Brain microvascular endothelial cell (primary cell): Measurements from ENCODE around the gene VPS4A.

Source experiments
- DNase-seq: peaks from one replicate; pipeline ENCODE4 v3.0.0-alpha.2; 2020
- H3K27ac ChIP-seq: fragments of 250-450 bp; sonication (Bioruptor Pico); 2 replicates; pipeline ENCODE4 v1.5.1; 2020; ENCODE audit warnings: mild to moderate bottlenecking, moderate library complexity
- H3K27me3 ChIP-seq: fragments of 250-450 bp; sonication (Bioruptor Pico); replicated peaks from 2 replicates; pipeline ENCODE4 v1.5.1; 2020; ENCODE audit warnings: mild to moderate bottlenecking
- H3K36me3 ChIP-seq: fragments of 250-450 bp; sonication (Bioruptor Pico); replicated peaks from 2 replicates; pipeline ENCODE4 v1.5.1; 2020; ENCODE audit warnings: mild to moderate bottlenecking
- H3K4me3 ChIP-seq: 2 replicates; pipeline ENCODE4 v1.5.1; 2011; ENCODE audit warnings: low read depth, mild to moderate bottlenecking, control low read depth, low read length, moderate library complexity
- CTCF ChIP-seq: IDR thresholded peaks from 2 replicates; pipeline ENCODE4 v1.5.1; 2011; ENCODE audit warnings: low read depth, mild to moderate bottlenecking, moderate library complexity, low read length, control low read depth, inconsistent platforms; ENCODE audit errors: missing control alignments
- in situ Hi-C: cut with HindIII; loops from 2 replicates; pipeline ENCODE4 v1.10.0; 2017; ENCODE audit warnings: low sequenced_read_pairs, low pct_ligation_motif_present

Gene VPS4A

GRCh38 chr16:69325784-69326171, 14.6 kb downstream of the VPS4A start:
- H3K36me3 ChIP-seq = peaks cover 70% of the 10 kb centered on the region
- no peak for TF ChIP-seq CTCF
- H3K27ac ChIP-seq = no peak overlapping the region
- in situ Hi-C loops = no loop called here
- no peak overlapping the region for H3K4me3 ChIP-seq
- DNase-seq = no peak
- no peaks in the 10 kb centered on the region for H3K27me3 ChIP-seq

DNA sequence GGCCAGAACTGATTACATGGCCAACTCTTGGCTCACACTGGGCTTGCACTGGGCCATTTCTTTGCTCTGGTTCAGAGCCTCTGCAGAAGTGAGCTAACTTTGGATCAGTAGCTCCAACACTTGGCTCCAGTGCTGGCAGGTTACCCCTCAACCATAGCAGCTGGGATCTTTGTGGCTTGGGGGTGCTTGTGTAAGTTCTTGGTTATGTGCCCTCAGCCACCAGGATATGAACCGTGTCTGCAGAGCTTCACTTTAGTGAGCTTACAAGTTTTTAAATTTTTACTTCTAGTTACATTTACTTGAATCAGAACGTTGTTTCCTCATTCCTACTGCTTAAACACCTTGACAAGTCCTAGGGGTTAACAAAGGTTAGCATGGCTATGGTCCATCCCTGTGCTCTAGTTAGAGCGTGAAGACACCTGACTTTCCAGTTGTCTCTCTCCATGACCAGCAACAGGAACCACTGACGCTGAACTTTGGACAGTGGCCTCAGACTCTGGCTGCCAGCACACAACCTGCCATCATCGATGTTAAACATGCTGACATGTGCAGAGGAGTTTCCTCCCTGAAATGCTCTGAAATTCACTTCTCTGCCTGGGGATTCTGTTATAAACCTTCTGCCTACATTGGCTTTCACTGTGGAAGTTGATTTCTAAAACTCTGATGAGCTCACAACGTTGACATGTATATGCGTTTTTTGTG, 15.2 kb downstream of the VPS4A start:
- in situ Hi-C loops = no loop called here
- no peak overlapping the region for H3K4me3 ChIP-seq
- no peaks in the 10 kb centered on the region for H3K27me3 ChIP-seq
- no peak overlapping the region for H3K27ac ChIP-seq
- TF ChIP-seq CTCF = no peak
- H3K36me3 ChIP-seq = peaks cover 66% of the 10 kb centered on the region
- no peak for DNase-seq

- Histone ChIP-seq H3K4me3 (no peak overlapping the region), H3K27me3 (no peaks in the 10 kb centered on the region), H3K27ac (no peak overlapping the region), H3K36me3 (peaks cover 63% of the 10 kb centered on the region)
- no peak for DNase-seq
- no peak for TF ChIP-seq CTCF
- in situ Hi-C loops = no loop called here
Measured at GRCh38 chr16:69327585-69328310, 16.6 kb downstream of the VPS4A start.

DNA sequence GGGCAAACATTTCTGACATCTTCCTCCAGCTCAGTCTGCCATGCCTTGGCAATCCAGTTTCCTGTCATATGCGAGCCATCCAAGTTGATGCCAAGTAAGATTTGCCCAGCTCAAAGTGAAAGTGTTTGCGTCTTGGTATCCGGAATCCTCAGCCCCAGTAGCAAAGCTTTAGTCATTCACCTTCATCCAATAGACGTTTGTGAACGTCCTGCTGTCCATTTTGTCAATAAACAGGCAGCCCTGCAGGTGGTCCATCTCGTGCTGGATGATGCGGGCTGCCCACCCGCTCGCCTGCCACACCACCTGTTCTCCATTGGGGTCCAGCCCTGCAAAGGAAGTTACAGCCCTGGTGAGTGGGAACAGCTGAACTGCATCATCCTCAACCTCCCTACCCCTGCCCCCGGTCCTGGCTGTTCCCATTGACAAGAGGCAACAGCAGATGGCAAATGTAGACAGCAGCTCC, 17.7 kb downstream of the VPS4A start:
- peak overlapping the region; percentile 17 for H3K27ac ChIP-seq
- peak overlapping the region; percentile 74 for H3K4me3 ChIP-seq
- DNase-seq = no peak
- in situ Hi-C loops = no loop called here
- H3K27me3 ChIP-seq = no peaks in the 10 kb centered on the region
- no peak for TF ChIP-seq CTCF
- H3K36me3 ChIP-seq = peaks cover 57% of the 10 kb centered on the region

DNA sequence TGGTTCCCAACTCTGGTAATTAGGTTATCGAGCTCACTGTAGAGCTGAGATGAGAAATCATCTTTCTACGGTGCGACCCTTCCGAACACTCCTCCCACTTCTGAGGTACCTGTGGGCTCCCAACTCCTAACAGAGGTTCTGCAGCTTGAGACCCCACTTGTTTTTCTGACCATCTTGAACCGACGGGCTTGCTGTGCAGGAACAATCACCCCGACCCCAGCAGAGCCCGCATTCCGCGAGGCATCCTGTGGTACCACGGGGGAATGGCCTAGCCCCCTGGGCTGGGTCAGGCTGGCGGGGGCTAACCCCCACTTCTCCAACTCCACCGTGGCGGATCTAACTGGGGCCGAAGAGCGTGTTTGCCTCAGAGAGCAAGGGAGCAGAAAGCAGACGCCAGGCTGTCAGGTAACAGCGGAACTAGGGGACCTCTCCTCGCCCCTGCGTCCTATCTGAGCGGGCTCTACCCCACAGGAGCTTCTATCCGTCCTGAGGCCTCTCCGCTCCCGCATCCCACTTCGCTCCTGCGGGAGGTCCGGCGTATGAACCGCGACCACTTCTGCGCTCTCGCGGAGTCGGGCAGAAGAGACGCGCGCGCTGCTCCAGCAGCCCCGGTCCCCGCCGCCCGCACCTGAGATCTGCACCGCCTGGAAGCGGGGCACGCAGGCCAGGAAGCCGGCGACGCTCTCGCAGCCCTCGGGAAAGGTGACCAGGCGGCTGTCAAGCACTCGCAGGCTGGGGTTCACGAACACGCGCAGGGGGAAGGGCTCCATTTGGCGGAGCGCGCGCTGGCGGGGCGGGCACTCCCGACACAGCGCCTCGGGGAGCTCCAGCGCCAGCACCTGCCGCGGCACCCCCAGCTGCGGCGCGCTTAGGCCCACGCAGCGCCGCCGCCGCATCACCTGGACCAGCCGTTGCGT, 18.5 kb downstream of the VPS4A start:
- in situ Hi-C loops = no loop called here
- Histone ChIP-seq H3K4me3 (peak overlapping the region; percentile 74), H3K27me3 (no peaks in the 10 kb centered on the region), H3K27ac (peak overlapping the region; percentile 45), H3K36me3 (peaks cover 56% of the 10 kb centered on the region)
- DNase-seq = no peak
- no peak for TF ChIP-seq CTCF
